OCI-LY1 (cell line): Measurements from ENCODE around the gene FIGLA.

Experiments used
- H2AFZ ChIP-seq: fragments of 200-600 bp; sonication (generic), shearing (Covaris generic); 2 replicates; pipeline ENCODE4 v1.6.0; 2014; ENCODE audit warnings: antibody characterized with exemption, mild to moderate bottlenecking, low read length
- H3F3A ChIP-seq: fragments of 200-600 bp; sonication (generic), shearing (Covaris generic); 2 replicates; pipeline ENCODE4 v1.6.0; 2014; ENCODE audit warnings: mild to moderate bottlenecking, antibody characterized with exemption, low read length, moderate library complexity; ENCODE audit not compliant: insufficient read depth
- H3K27ac ChIP-seq: fragments of 200-600 bp; sonication (generic); 2 replicates; pipeline ENCODE4 v1.5.1; 2014; ENCODE audit warnings: low read length, mixed run types, mild to moderate bottlenecking, low read depth; ENCODE audit not compliant: poor library complexity, severe bottlenecking
- H3K27me3 ChIP-seq: fragments of 200-600 bp; sonication (generic); 2 replicates; pipeline ENCODE4 v1.6.0; 2014; ENCODE audit warnings: antibody characterized with exemption, mild to moderate bottlenecking, low read length, moderate library complexity; ENCODE audit not compliant: insufficient read depth
- H3K36me3 ChIP-seq: fragments of 200-600 bp; sonication (generic); 2 replicates; pipeline ENCODE4 v1.6.1; 2014; ENCODE audit warnings: mild to moderate bottlenecking, antibody characterized with exemption, low read length, moderate library complexity, mixed read lengths; ENCODE audit not compliant: insufficient read depth
- H3K4me1 ChIP-seq: fragments of 200-600 bp; sonication (generic); 2 replicates; pipeline ENCODE4 v1.5.1; 2014; ENCODE audit warnings: mild to moderate bottlenecking, low read length, moderate library complexity; ENCODE audit not compliant: insufficient read depth, severe bottlenecking
- H3K4me2 ChIP-seq: fragments of 200-600 bp; sonication (generic), shearing (Covaris generic); 2 replicates; pipeline ENCODE4 v1.6.1; 2014; ENCODE audit warnings: low read length
- H3K4me3 ChIP-seq: fragments of 200-600 bp; sonication (generic); 2 replicates; pipeline ENCODE4 v1.5.1; 2014; ENCODE audit warnings: low read length, low read depth, mild to moderate bottlenecking, mixed read lengths; ENCODE audit not compliant: poor library complexity, severe bottlenecking
- H3K79me2 ChIP-seq: fragments of 200-600 bp; shearing (Covaris generic); 2 replicates; pipeline ENCODE4 v1.6.1; 2016; ENCODE audit warnings: mixed run types, low read length, mixed read lengths; ENCODE audit not compliant: insufficient read depth
- H3K9ac ChIP-seq: fragments of 200-600 bp; sonication (generic), shearing (Covaris generic); 2 replicates; pipeline ENCODE4 v1.6.1; 2014; ENCODE audit warnings: mild to moderate bottlenecking, low read length, mixed read lengths
- H3K9me2 ChIP-seq: fragments of 200-600 bp; sonication (generic), shearing (Covaris generic); 2 replicates; pipeline ENCODE4 v1.6.1; 2014; ENCODE audit warnings: low read depth, mild to moderate bottlenecking, low read length, mixed read lengths
- H3K9me3 ChIP-seq: fragments of 200-600 bp; shearing (Covaris generic); 2 replicates; pipeline ENCODE4 v1.6.1; 2014; ENCODE audit warnings: low read length, mixed read lengths
- H4K20me1 ChIP-seq: fragments of 200-600 bp; sonication (generic), shearing (Covaris generic); 2 replicates; pipeline ENCODE4 v1.6.0; 2016; ENCODE audit warnings: mild to moderate bottlenecking, low read length; ENCODE audit not compliant: insufficient read depth
- EZH2 ChIP-seq: fragments of 200-600 bp; sonication (generic), shearing (Covaris generic); IDR thresholded peaks from 2 replicates; pipeline ENCODE4 v1.8.0; 2017; ENCODE audit warnings: borderline replicate concordance, mixed run types, mild to moderate bottlenecking, antibody characterized with exemption, low read length, moderate library complexity, mixed read lengths
- TF ChIP-seq, protein P1 (sequence below): fragments of 200-600 bp; sonication (generic), shearing (Covaris generic); IDR thresholded peaks from 2 replicates; pipeline ENCODE4 v1.5.1; 2017; ENCODE audit warnings: mild to moderate bottlenecking, antibody characterized with exemption, low read length, moderate library complexity, mixed read lengths

FIGLA gene

GRCh38 chr2:70735071-70735470, 55.4 kb downstream of the FIGLA start:
- Histone ChIP-seq H3K9me3 (no peaks in the 10 kb centered on the region), H3F3A (no peaks in the 10 kb centered on the region), H3K27ac (no peak overlapping the region), H3K4me3 (no peak overlapping the region), H3K79me2 (no peaks in the 10 kb centered on the region), H3K9ac (no peak overlapping the region), H4K20me1 (no peaks in the 10 kb centered on the region), H3K4me2 (no peak overlapping the region), H3K4me1 (no peaks in the 10 kb centered on the region), H3K36me3 (no peaks in the 10 kb centered on the region), H3K27me3 (no peaks in the 10 kb centered on the region), H3K9me2 (no peaks in the 10 kb centered on the region), H2AFZ (no peak overlapping the region)
- TF ChIP-seq EZH2 = no peak

DNA sequence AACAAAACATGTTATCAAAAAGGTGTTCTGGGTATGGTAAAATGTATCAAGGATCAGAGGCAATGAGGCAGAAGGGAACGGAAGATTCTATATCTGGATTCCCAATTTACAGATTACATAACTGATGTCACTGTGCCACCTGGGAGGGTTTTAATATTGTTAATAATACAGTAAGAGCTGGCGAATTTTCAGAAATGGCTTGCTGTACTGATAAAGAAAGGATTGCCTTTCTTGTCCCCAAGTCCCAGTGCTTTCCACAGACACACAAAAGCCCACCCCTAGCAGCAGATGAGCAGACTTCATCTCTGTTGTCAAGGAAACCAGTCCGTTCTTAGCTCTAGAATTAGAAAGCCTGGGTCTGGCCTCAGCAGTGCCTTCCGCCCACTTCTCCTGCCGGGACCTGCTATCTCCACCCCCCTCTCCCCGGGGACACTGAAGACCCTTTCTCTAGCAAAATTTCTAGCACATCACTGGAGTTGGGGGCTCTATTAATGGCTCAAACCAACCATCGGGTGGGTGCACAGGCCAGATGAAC, 56.7 kb downstream of the FIGLA start:
- no peak overlapping the region for H3K9ac ChIP-seq
- H3K79me2 ChIP-seq = no peaks in the 10 kb centered on the region
- H3K4me3 ChIP-seq = no peak overlapping the region
- H3K9me3 ChIP-seq = no peaks in the 10 kb centered on the region
- H2AFZ ChIP-seq = no peak overlapping the region
- H3K9me2 ChIP-seq = no peaks in the 10 kb centered on the region
- TF ChIP-seq, protein P1, sequence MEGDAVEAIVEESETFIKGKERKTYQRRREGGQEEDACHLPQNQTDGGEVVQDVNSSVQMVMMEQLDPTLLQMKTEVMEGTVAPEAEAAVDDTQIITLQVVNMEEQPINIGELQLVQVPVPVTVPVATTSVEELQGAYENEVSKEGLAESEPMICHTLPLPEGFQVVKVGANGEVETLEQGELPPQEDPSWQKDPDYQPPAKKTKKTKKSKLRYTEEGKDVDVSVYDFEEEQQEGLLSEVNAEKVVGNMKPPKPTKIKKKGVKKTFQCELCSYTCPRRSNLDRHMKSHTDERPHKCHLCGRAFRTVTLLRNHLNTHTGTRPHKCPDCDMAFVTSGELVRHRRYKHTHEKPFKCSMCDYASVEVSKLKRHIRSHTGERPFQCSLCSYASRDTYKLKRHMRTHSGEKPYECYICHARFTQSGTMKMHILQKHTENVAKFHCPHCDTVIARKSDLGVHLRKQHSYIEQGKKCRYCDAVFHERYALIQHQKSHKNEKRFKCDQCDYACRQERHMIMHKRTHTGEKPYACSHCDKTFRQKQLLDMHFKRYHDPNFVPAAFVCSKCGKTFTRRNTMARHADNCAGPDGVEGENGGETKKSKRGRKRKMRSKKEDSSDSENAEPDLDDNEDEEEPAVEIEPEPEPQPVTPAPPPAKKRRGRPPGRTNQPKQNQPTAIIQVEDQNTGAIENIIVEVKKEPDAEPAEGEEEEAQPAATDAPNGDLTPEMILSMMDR = no peak
- no peak for TF ChIP-seq EZH2
- no peak overlapping the region for H3K27ac ChIP-seq
- no peaks in the 10 kb centered on the region for H4K20me1 ChIP-seq
- H3K27me3 ChIP-seq = no peaks in the 10 kb centered on the region
- H3K4me2 ChIP-seq = no peak overlapping the region
- H3K4me1 ChIP-seq = no peaks in the 10 kb centered on the region
- no peaks in the 10 kb centered on the region for H3K36me3 ChIP-seq
- H3F3A ChIP-seq = no peaks in the 10 kb centered on the region

DNA sequence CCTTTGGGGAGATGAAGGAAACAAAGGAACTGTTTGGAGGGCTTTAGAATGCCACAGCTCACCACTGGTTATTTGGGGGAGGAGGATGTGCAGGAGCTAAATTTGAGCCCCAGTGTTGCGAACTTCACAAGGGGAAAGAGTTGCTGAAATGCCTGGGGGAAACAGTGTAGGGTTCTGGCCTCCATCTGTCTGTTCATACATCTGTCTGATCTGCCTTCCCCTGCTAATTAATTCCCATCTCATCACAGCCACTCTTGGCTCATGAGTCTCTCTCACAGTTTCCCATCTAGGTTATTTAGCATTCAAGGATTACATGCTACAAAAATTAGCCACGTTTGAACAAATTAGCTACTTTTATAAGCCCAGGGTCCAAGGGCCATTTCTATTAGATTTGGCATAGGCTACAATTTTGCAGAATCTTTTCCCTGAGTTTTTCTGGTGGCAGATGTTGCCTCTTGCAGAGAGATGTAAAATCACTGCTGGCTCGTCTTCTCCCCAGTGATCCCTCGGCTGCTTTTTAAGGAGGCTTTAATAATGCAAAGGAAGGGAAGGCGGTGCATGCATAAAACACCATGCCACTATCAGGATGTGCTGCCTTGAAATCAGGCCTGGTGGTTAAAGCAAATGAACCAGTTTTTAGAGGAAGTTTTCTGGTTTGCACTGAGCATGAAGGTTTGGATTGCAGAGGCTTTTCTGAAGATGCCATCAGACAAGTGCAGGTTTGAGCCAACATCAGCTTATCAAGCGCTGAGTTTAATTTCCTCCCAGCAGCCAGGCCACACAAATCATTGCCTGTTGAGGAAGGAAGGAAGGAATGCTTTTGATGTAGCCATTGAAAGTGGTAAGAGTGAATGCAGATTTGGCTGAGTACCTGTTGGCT, 57.4 kb downstream of the FIGLA start:
- TF ChIP-seq, protein P1 = no peak
- no peak for TF ChIP-seq EZH2
- H3K9ac ChIP-seq = no peak overlapping the region
- H3F3A ChIP-seq = no peaks in the 10 kb centered on the region
- no peak overlapping the region for H2AFZ ChIP-seq
- no peak overlapping the region for H3K27ac ChIP-seq
- H4K20me1 ChIP-seq = no peaks in the 10 kb centered on the region
- H3K4me1 ChIP-seq = no peaks in the 10 kb centered on the region
- no peak overlapping the region for H3K4me2 ChIP-seq
- no peaks in the 10 kb centered on the region for H3K9me3 ChIP-seq
- H3K27me3 ChIP-seq = no peaks in the 10 kb centered on the region
- no peak overlapping the region for H3K4me3 ChIP-seq
- H3K79me2 ChIP-seq = no peaks in the 10 kb centered on the region
- H3K36me3 ChIP-seq = no peaks in the 10 kb centered on the region
- H3K9me2 ChIP-seq = no peaks in the 10 kb centered on the region

DNA sequence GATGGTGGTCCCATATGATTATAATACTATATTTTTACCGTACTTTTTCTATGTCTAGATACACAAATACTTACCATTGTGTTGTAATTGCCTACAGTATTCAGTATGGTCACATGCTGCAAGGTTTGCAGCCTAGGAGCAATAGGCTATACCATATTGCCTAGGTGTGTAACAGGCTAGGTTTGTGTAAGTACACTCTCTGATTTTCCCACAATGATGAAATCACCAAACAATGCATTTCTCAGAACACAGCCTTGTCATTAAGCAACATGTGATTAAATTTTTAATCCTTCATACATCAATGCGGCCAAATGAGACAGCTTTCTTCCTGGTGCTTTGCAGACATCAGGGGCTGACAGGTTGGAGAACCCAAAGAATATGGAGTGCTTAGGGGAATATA, 59.7 kb downstream of the FIGLA start:
- no peaks in the 10 kb centered on the region for H3K9me2 ChIP-seq
- no peaks in the 10 kb centered on the region for H3K79me2 ChIP-seq
- no peaks in the 10 kb centered on the region for H3K27me3 ChIP-seq
- no peaks in the 10 kb centered on the region for H3K9me3 ChIP-seq
- no peak overlapping the region for H3K27ac ChIP-seq
- no peak overlapping the region for H2AFZ ChIP-seq
- H3K36me3 ChIP-seq = no peaks in the 10 kb centered on the region
- H4K20me1 ChIP-seq = no peaks in the 10 kb centered on the region
- H3K4me3 ChIP-seq = no peak overlapping the region
- no peak overlapping the region for H3K9ac ChIP-seq
- no peak overlapping the region for H3K4me2 ChIP-seq
- no peak for TF ChIP-seq EZH2
- TF ChIP-seq, protein P1 = no peak
- H3F3A ChIP-seq = no peaks in the 10 kb centered on the region
- no peaks in the 10 kb centered on the region for H3K4me1 ChIP-seq
